Frontal cortex (tissue), 4 donors: Measurements from ENCODE around the gene MAP3K14. TPM values are rescaled to one million over a fixed set of nuclear protein-coding genes. Genes with fewer than 3 reads are reported as not detected.
A peak's percentile ranks its signal among the peaks of the same experiment; 100 is the strongest.
"Not testable (repeated sequence)": the region's sequence is repeated elsewhere in the genome, so short reads cannot be mapped to it uniquely, and the experiment has no call there.

Experiments
- DNase-seq, 2 donors: peaks; one replicate each; pipeline ENCODE4 v3.0.0; 2012; ENCODE audit warnings: low spot score in 2 of 2
- FAIRE-seq: peaks from 2 replicates; lab custom pipeline; 2012; peaks lifted over from hg19 to GRCh38; lab: Jason Lieb, UNC
- total RNA-seq: library from RNA; depleted of rRNA; stranded (reverse); fragments of >200 nt; gene quantifications from one replicate; pipeline ENCODE4 v1.2.3, GENCODE V29; 2014
- donor health status: control.
- donor health status: control.
- donor health status: control.

MAP3K14 gene
- 0.82 TPM for total RNA-seq

DNA sequence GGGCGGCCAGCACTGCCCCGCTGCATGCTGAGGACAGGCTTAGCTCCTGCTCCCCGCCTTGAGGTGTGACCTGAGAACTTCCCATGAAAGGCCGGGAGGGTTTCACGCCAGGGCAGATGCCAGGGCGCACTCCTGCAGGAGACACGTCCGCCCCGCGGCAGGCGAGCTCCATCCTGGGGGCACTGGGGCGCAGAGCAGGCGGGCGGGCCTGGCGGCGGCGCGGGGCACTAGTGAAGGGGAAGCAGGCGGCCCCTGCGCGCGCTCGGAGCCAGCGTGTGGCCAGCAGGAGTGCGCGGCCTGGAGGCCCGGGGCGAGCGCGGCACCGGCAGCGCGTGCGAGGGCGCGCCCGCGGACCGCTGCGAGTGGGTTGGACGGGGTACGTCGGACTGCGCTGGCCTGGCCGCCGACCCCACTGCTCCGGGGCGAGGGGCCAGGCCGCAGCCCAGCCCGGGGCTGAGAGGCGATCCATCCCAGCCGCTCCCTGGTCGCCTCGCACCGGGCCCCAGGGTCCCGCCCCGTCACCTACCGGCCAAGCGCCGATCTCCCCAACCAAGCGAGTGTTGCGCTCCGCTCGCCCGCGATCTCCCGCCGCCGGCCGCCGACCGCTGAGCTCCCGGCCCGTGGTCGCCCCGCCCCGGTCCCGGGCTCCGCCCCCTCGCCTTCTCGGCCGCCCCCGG, at the start of gene MAP3K14:
TSS of gene MAP3K14 (minus strand) at position 587 of the 677 bp plus-strand sequence. CDS start 26,275 bp downstream, outside the sequence.
- peak in 1 of 2 donors; percentile 73 for DNase-seq
- FAIRE-seq = no peak

DNA sequence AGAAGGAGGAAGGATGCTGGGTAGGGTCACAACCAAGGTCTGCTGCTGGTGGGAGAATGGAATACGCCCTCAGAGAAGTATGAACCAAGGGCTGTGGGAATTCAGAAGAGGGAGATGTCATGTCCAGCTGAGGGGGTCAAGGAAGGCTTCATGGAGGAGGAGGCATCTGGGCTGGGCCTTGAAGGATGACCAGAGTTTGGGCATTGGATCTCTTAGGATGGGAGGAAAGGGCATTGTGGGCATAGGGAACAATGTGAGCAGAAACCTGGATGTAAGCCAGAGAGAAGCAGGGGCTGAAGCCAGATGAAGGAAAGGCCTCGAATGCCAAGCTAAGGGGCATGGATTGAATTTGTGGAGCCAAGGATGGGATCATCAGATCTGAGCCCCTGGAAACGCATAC, 49.2 kb upstream of the MAP3K14 start:
- no peak for FAIRE-seq
- DNase-seq = no peak

DNA sequence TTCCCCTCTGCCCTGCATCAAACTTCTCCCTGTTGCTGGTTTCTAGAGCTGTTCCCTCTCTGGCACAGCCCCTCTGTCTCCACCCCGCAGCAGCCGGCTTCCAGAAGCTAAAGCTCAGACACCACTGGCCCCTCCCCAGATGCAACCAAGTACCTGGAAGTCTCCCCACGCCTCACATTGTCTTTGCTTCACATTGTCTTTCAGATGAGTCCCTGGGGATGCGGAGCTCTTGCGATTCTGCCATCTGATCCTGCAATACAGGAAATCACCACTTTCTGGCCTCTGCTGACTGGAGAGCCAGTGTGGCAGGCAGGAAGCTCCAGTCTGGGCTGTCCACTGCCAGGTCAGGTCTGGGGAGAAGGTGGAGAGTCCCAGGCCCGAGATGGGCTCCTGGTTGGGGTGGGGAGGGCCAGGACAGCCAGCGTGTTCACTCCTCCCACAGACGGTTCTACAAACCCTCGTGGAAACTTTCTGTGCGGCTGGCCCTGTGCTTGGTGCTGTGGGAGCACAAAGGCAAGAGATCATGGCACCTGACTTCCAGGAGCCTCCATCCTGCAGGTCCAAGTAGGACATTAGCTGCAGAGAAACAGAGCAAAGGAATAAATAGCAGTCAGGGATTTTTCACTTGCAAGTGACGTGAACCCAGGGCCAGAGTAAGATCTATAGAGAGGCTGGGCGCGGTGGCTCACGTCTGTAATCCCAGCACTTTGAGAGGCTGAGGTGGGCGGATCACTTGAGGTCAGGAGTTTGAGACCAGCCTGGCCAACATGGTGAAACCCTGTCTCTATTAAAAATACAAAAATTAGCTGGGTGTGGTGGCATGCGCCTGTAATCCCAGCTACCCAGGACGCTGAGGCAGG, 47.9 kb upstream of the MAP3K14 start:
- DNase-seq (no peak), FAIRE-seq (no peak)

DNA sequence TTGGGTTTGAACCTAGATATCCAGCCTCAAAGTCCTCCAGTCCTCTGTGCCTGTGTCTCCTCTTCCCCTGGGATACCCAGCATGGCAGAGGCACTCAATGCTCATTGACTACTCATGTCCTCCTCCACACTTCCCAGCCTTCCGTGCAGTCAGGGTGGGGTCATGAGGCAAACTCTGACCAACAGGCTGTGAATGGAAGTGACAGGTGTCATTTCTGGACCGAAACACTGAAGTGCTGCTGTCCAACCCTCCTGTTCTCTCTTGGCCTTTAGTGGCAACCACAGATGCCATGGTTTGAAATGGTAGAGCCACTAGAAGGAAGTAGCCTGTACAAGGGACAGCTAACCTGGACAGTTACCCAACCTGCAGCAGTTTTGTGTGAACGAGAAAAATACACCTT, 46.7 kb upstream of the MAP3K14 start:
- DNase-seq (no peak), FAIRE-seq (no peak)

DNA sequence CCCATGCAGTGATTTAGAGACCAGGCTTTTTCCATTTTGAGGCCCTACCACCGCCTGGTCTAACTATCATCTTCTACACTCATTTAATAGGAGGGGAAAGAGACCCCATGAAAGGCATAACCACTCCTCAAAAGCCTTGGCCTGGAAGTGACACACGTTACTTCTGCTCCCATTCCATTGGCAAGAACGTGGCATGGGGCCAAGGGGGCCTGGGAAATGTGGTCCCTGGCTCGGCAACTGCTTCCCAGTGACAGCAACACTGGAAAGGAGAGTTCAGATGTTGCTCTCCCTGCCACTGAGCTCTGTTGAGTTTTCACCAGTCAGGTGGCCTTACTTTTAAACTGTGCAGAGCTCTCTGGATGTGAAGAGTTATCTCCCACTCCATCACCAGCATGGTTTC, 45.2 kb upstream of the MAP3K14 start:
- FAIRE-seq (no peak), DNase-seq (no peak)

DNA sequence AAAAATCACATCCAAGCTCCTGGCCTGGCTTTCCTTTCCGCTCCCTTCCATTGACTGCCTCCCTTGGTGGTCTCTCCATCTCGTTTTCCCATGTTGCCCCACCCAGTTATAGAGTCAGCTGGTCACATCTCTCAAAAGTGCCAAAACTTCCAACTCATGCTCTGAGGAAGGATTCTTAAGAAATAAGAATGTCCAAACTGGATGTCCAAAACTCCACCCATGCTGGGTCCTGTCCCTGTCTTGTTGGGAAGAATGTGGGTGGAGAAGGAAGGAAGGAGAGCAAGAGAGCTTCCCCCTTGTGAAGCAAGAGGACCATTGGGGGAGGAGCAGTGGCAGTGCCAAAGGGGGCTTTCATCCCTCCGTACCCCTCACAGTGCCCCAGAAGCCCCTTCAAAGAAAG, 44.6 kb upstream of the MAP3K14 start:
- FAIRE-seq (no peak), DNase-seq (no peak)

DNA sequence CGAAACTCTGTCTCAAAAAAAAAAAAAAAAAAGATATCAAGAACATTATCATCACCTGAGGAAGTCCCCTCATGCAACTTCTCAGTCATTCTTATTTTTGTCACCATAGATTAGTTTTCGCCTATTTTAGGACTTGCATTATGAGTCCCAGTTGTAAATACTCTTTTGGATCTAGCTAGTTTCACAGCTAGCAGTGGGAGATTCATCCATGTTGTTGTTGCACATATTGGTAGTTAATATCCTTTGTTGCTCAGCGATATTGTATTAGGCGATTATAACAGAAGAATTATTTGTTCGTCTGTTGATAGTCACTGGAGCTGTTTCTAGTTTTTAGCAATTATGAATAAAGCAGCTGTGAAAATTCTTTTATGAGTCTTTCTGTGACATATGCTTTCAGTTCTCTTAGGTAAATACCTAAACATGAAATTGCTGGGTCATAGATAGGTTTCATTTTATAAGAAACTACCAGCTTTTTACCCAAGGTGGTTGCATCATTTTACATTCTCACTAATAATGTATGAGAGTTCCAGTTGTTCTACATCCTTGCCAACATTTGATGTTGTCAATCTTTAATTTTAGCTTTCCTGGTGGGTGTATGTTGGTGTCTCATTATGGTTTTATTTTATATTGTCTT, 40.7 kb upstream of the MAP3K14 start:
- FAIRE-seq (no peak), DNase-seq (no peak)

DNA sequence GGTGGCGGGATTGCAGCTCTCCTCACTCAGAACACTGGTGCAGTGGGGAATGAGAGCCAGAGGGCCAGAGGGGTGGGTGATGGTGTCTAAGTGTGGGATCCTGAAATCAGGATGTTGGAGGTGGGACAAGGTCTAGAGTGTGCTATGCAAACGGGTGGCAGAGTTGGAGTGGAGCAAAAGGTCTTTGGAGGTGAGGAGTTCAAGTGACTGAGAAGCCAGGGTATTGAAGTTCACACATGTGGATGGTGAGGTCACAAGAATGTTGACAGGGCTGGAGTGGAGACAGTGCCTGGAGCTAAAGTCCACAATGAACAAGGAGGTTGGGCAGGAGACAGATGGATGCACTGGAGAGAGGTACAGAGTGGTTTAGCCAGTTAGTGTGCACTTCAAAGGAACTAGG, 38.3 kb upstream of the MAP3K14 start:
- FAIRE-seq (no peak), DNase-seq (no peak)

DNA sequence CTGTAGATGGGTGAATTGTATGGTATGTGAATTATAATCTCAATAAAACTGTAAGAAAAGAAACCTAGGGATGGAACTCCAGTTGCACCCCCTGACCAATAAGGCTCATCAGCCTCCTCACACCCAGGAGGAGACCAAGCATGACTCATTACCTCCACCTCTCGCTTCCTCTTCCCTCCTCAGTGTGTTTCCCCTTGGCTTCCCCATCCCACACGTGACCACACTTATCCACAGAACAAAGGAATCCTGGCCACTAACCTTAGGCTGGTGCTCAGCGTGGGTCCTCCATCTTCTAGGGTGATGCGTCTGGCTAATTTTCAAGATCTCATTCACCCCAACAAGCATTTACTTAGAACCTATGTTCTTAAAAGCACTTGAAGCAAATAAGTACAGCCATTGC, 36.2 kb upstream of the MAP3K14 start:
- no peak for FAIRE-seq
- no peak for DNase-seq

DNA sequence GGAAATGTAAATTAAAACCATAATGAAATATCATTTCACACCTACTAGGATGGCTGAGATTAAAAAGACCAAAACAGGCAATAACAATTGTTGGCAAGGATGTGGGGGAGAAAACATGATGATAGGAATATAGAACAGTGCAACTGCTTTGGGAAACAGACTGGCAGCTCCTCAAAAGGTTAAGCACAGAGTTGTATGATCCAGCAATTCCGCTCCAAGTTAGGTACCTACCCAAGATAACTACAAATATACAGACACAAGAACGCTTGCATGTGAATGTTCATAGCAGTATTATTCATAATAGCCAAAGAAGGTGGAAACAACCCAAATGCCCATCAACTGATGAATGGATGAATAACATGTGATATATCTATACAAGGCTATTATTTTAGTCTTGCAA, 35.0 kb upstream of the MAP3K14 start:
- DNase-seq (no peak), FAIRE-seq (no peak)

DNA sequence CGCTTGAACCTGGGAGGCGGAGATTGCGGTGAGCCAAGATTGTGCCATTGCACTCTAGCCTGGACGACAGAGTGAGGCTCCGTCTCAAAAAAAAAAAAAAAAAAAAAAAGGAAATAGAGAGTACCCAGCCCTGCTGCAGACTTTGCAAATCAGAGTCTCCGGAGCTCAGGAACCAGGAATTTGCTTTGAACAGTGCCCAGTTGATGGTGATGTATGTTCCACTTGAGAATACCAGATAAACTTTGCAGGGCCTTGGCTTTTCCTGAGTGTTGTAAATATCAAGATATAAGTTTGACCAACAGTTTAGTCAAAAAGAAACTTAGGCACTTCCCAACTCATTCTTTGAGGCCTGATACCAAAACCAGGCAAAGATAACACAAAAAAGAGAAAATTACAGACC, 30.6 kb upstream of the MAP3K14 start:
- DNase-seq (no peak), FAIRE-seq (no peak)

DNA sequence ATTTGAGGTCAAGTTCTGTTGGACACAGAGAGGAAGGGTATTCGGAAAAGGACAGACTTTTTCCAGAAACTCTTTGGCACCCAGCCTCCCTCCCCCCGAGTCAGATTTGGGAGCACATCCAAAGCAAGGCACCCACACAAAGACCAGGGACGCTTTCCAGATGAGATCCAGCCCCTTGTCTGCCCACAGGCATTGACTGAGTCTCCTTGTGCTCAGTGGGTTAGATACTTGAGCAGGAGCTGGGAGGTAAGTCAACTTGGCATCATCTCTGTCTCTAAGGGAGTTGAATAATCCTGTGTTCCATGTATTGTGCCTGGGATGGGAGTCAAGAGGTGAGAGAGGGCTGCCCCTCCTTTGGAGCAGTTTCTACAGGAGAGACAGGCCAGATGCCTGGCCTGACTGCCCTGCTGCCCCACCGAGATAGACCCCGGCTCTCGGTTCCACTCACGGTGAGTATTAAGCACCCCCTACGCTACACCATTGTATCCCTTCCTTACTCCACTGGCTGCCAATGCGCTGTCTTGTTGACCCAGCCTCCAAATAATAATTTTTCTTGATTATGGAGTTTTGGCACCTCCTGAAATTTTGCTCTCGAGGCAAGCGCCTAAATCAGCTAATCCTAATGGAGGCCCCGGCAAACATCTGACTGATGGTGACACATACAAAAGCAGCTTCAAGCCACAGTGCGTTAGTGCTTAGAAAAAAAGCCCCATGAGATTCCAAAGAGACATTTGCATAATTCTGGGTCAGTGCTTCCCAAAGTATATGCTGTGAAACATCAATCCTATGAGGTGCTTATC, 29.6 kb upstream of the MAP3K14 start:
- DNase-seq (no peak), FAIRE-seq (no peak)

DNA sequence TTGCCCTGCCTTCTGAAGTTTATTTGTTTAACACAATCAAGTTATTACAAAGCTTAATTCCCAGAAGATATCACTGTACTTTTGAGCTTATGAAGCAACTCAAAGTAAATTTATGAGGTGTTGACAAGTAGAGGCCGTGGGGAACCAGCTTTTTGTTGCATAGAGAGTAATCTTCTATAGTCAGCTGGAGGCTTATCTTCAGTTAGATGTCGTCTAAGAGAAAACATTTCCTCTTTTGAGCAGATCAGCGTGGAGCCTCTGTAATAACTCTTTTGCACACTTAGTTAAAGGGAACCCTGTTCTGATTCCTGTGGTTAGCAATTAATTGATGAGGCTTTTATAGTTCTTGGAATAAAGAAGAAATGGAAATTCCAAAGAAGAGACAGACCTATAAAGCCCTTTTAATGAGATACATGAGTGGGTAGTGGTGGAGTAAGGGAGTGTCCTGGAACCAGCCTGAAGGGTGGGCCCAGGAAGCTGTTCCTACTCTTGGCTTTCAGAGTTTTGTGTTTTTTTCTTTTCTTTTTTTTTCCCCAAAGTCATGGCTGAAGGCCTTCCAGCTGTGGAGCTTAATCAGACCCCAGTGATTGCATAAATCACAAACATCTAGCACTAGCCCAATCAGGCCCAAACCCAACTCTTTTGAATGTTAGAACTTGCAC, 28.9 kb upstream of the MAP3K14 start:
- DNase-seq (no peak), FAIRE-seq (no peak)

DNA sequence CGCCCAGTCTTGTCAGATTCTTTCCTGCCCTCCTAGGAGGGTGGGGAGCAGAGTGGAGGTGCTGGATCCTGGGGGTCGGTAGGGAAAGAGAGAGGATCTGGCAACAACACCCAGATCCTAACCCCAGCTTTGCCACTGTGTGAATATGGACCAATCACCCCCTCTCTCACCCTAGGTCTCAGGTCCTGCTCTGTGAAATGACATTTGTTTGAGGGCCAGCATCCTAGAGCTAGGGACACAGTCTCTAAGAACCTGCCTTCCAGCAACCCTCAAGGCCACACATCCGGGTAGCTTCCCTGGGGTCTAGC, 28.4 kb upstream of the MAP3K14 start:
- DNase-seq (no peak), FAIRE-seq (no peak)

DNA sequence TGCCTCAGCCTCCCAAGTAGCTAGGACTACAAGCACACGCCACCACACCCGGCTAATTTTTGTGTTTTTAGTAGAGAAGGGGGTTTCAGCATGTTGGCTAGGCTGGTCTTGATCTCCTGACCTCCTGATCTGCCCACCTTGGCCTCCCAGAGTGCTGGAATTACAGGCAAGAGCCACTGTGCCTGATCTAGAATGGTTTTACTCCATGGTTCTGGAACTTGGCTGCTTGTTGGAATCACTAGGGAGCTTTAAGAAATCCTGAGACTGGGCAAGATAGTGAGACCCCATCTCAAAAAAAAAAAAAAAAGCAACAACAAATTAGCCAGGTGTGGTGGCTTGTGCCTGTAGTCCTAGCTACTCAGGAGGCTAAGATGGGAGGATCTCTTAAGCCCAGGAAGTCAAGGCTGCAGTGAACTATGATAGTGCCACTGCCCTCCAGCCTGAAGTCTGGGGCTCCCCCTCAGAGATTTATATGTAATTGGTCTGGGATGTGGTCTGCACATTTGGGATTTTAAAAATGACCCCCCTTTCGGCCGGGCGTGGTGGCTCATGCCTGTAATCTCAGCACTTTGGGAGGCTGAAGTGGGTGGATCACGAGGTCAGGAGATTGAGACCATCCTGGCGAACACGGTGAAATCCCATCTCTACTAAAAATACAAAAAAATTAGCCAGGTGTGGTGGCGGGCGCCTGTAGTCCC, 27.3 kb upstream of the MAP3K14 start:
- FAIRE-seq, DNase-seq: not testable (repeated sequence)

DNA sequence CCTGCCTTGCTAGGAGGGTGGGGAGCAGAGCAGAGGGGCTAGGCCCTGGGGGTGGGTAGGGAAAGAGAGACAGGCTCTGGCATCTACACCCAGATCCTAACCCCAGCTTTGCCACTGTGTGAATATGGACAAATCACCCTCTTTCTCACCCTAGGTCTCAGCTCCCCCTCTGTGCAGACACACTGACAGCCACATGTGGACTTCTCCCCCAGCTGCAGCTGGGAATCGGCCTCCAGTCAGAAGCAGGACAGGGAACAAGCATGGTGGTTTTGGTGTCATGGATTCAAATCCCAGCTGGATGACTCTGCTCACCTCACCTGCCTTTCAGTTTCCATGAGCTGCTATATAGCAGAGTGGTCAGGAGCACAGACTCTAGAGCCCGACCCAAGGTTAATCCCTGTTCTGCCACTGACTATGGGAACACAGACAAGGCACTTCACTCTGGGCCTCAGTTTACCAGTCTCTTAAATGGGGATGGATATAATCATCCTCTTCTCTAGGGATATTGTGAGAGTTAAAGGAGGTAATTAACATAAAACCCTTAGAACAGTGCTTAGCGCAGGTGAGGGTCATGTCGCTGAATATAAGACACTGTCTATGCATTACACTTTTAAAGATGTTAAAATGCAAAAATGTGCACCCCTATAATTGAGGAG, 26.2 kb upstream of the MAP3K14 start:
- DNase-seq (no peak), FAIRE-seq (no peak)

DNA sequence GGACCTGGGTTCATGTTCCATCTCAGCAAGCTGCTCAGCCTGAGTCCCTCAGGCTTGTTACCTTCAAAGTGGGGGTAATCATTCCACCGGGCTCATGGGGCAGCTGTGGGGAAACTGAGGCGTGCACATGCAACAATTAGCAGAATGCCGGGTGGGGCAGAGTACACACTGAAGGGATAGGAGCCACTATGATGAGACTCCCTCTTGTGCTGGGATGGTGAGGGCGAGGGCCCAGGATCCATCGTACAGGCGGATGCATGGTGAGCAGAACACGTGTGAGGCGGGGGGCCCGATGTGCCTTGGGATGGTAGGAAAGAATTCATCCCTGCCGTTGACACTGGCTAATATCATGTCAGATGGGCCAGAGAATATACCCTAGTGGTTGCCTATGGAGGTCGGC, 25.5 kb upstream of the MAP3K14 start:
- DNase-seq (no peak), FAIRE-seq (no peak)

DNA sequence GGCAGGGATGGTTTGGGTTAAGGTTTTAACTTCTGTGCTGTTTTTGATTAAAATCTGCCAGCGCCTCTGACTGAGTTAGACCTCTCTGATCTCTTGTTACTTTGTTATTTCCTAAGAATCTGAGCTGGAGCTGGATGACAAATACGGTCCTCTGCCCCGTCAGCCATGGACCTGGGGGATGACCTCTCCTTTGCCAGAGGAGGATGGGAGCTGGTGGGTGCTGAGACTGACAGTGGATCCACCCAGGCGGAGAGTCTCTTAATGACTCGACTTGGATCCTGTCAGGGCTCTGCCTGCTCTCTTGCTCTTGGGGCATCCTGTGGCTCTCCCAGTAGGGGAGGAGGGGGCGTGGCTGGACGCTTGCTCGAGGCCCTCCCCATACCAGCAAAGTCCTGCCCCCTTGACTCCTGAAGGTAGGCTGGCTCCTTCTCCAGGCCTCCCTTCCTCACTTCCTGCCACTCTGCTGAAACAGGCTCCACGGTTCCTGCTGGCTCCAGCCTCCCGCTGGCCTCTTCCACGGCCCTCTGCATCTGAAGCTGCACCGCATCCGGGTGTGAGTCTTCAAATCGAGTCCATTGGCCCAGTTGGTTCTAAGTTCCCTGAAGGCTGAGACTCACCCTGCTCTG, 24.8 kb upstream of the MAP3K14 start:
- DNase-seq (no peak), FAIRE-seq (no peak)
